IMR-90 (cell line): ENCODE data around the gene TEX22. TPM values are rescaled to one million over a fixed set of nuclear protein-coding genes. Genes with fewer than 3 reads are reported as not detected.

ENCODE experiments used
- ATAC-seq: fragments of 200-7000 bp; cut with Tn5 transposase; 2 replicates; pipeline ENCODE4 v1.9.1; 2020; ENCODE audit warnings: low read depth, mild to moderate bottlenecking, moderate library complexity
- BruUV-seq: library from RNA; stranded (reverse); fragments of 400-500 nt; replicated peaks from 2 replicates; lab custom pipeline; 2021; lab: Mats Ljungman, UMichigan
- CTCF ChIA-PET: fragments of 300-600 bp; formaldehyde crosslinking; extraction: SDS; loops from one replicate; lab custom pipeline; 2021; ENCODE audit warnings: antibody characterized with exemption; lab: Yijun Ruan, JAX
- POLR2A ChIA-PET: fragments of 300-600 bp; sonication (Branson Sonifier 250); formaldehyde crosslinking; loops from one replicate; lab custom pipeline; 2022; ENCODE audit warnings: antibody characterized with exemption; ENCODE audit not compliant: unreplicated experiment; lab: Charles Lee
- DNase-seq: peaks from one replicate; pipeline ENCODE4 v3.0.0; 2013
- H2AFZ ChIP-seq: replicated peaks from 2 replicates; pipeline ENCODE3; 2013; ENCODE audit warnings: low read length, mild to moderate bottlenecking; ENCODE audit not compliant: poor library complexity
- H2AK5ac ChIP-seq: 2 replicates; pipeline ENCODE4 v1.6.1; 2013; ENCODE audit warnings: low read depth, low read length, inconsistent platforms
- H2AK9ac ChIP-seq: replicated peaks from 2 replicates; pipeline ENCODE3; 2013; ENCODE audit warnings: mild to moderate bottlenecking, low read depth, low read length, moderate library complexity; ENCODE audit not compliant: poor library complexity
- H2BK120ac ChIP-seq: 2 replicates; pipeline ENCODE4 v1.6.1; 2013; ENCODE audit warnings: low read depth, low read length, inconsistent platforms
- H2BK15ac ChIP-seq: 3 replicates; pipeline ENCODE4 v1.6.1; 2013; ENCODE audit warnings: low read depth, low read length, inconsistent platforms
- H2BK20ac ChIP-seq: 2 replicates; pipeline ENCODE4 v1.6.1; 2013; ENCODE audit warnings: low read depth, mild to moderate bottlenecking, inconsistent platforms, low read length, moderate library complexity
- H2BK5ac ChIP-seq: 2 replicates; pipeline ENCODE4 v1.6.1; 2013; ENCODE audit warnings: mild to moderate bottlenecking, low read depth, low read length, inconsistent platforms; ENCODE audit not compliant: poor library complexity, severe bottlenecking
- H3K14ac ChIP-seq: replicated peaks from 2 replicates; pipeline ENCODE4 v1.6.1; 2013; ENCODE audit warnings: low read depth, low read length, inconsistent platforms
- H3K18ac ChIP-seq: 2 replicates; pipeline ENCODE4 v1.6.1; 2013; ENCODE audit warnings: low read depth, low read length, control low read depth
- H3K23ac ChIP-seq: 2 replicates; pipeline ENCODE4 v1.6.1; 2013; ENCODE audit warnings: low read depth, low read length, inconsistent platforms
- H3K27ac ChIP-seq: 2 replicates; pipeline ENCODE4 v1.5.1; 2013; ENCODE audit warnings: mild to moderate bottlenecking, control low read depth, low read length; ENCODE audit not compliant: insufficient read depth
- H3K27me3 ChIP-seq: 2 replicates; pipeline ENCODE4 v1.6.1; 2013; ENCODE audit warnings: low read length; ENCODE audit not compliant: control insufficient read depth, insufficient read depth
- H3K36me3 ChIP-seq: 2 replicates; pipeline ENCODE4 v1.6.1; 2013; ENCODE audit warnings: low read length, mixed read lengths; ENCODE audit not compliant: control insufficient read depth, insufficient read depth
- H3K4ac ChIP-seq: 2 replicates; pipeline ENCODE4 v1.6.1; 2013; ENCODE audit warnings: low read depth, low read length, inconsistent platforms
- H3K4me1 ChIP-seq: 2 replicates; pipeline ENCODE4 v1.6.1; 2013; ENCODE audit warnings: low read length, mixed read lengths; ENCODE audit not compliant: control insufficient read depth, insufficient read depth
- H3K4me2 ChIP-seq: 2 replicates; pipeline ENCODE4 v1.6.1; 2013; ENCODE audit warnings: low read depth, mild to moderate bottlenecking, control low read depth, low read length, moderate library complexity
- H3K4me3 ChIP-seq: 2 replicates; pipeline ENCODE4 v1.5.1; 2013; ENCODE audit warnings: low read depth, mild to moderate bottlenecking, control low read depth, low read length, moderate library complexity; ENCODE audit not compliant: insufficient read depth
- H3K56ac ChIP-seq: 2 replicates; pipeline ENCODE4 v1.6.1; 2013; ENCODE audit warnings: low read length, inconsistent platforms; ENCODE audit not compliant: insufficient read depth; ENCODE audit errors: extremely low read depth
- H3K79me1 ChIP-seq, 2 experiments: 2 replicates each; pipeline ENCODE4 v1.6.1; 2013; ENCODE audit warnings: low read length in 2 of 2, inconsistent platforms in 1 of 2, low read depth in 1 of 2
- H3K9ac ChIP-seq: 2 replicates; pipeline ENCODE4 v1.6.1; 2013; ENCODE audit warnings: low read depth, low read length, control low read depth
- H3K9me1 ChIP-seq: 2 replicates; pipeline ENCODE4 v1.6.1; 2013; ENCODE audit warnings: low read length, inconsistent platforms; ENCODE audit not compliant: insufficient read depth
- H3K9me3 ChIP-seq: 2 replicates; pipeline ENCODE4 v1.6.1; 2013; ENCODE audit warnings: low read length; ENCODE audit not compliant: control insufficient read depth, insufficient read depth
- H4K20me1 ChIP-seq: 2 replicates; pipeline ENCODE4 v1.6.1; 2013; ENCODE audit warnings: low read length, inconsistent platforms; ENCODE audit not compliant: insufficient read depth
- H4K5ac ChIP-seq: 2 replicates; pipeline ENCODE4 v1.6.1; 2013; ENCODE audit warnings: mild to moderate bottlenecking, low read depth, low read length, control low read depth
- H4K8ac ChIP-seq, 2 experiments: 2 replicates each; pipeline ENCODE4 v1.6.1; 2013; ENCODE audit warnings: low read depth in 2 of 2, low read length in 2 of 2, control low read depth in 1 of 2, inconsistent platforms in 1 of 2
- H4K91ac ChIP-seq: 2 replicates; pipeline ENCODE4 v1.6.1; 2013; ENCODE audit warnings: low read depth, low read length, inconsistent platforms; ENCODE audit not compliant: insufficient read depth
- CEBPB ChIP-seq: IDR thresholded peaks from 2 replicates; pipeline ENCODE4 v1.6.1; 2012; ENCODE audit warnings: low read depth, low read length, improper control_type of control experiment
- CHD1 ChIP-seq: IDR thresholded peaks from 2 replicates; pipeline ENCODE4 v1.6.1; 2012; ENCODE audit warnings: low read depth, low read length, improper control_type of control experiment
- FOS ChIP-seq: fragments of 150-350 bp; IDR thresholded peaks from 2 replicates; pipeline ENCODE4 v1.6.1; 2016; ENCODE audit warnings: low read depth, low read length
- MXI1 ChIP-seq: IDR thresholded peaks from 2 replicates; pipeline ENCODE4 v1.6.1; 2012; ENCODE audit warnings: low read depth, mild to moderate bottlenecking, low read length, moderate library complexity, borderline replicate concordance
- NFE2L2 ChIP-seq: fragments of 150-350 bp; IDR thresholded peaks from 2 replicates; pipeline ENCODE4 v1.6.1; 2016; ENCODE audit warnings: low read depth, mild to moderate bottlenecking, low read length
- POLR2A ChIP-seq: IDR thresholded peaks from 2 replicates; pipeline ENCODE4 v1.6.1; 2012; ENCODE audit warnings: mild to moderate bottlenecking, low read depth, low read length
- RAD21 ChIP-seq: IDR thresholded peaks from 2 replicates; pipeline ENCODE4 v1.6.1; 2012; ENCODE audit warnings: low read length, improper control_type of control experiment
- RFX5 ChIP-seq: IDR thresholded peaks from 2 replicates; pipeline ENCODE4 v1.8.0; 2012; ENCODE audit warnings: low read depth, mild to moderate bottlenecking, low read length, moderate library complexity
- SMC3 ChIP-seq: fragments of 150-350 bp; IDR thresholded peaks from 2 replicates; pipeline ENCODE4 v1.6.1; 2016; ENCODE audit warnings: low read depth, mild to moderate bottlenecking, antibody characterized with exemption, low read length, moderate library complexity
- WGBS, 2 experiments: methylation state at CpG; one replicate each; pipeline versions ENCODE4 v1.1.5 to v1.1.7; 2013; ENCODE audit warnings: missing lambda C conversion rate in 2 of 2; ENCODE audit not compliant: insufficient read length in 1 of 2; ENCODE audit errors: extremely low coverage in 2 of 2; 5-methylcytosine and 5-hydroxymethylcytosine counted together
- dilution Hi-C: fragments of 300-500 bp; cut with HindIII; formaldehyde crosslinking; loops from one replicate; pipeline ENCODE4 v1.14.3; 2018; ENCODE audit warnings: low sequenced_read_pairs; ENCODE audit not compliant: unreplicated experiment
- in situ Hi-C: fragments of 300-500 bp; cut with MboI; formaldehyde crosslinking; loops from 3 replicates; pipeline ENCODE4 v1.14.3; 2019; ENCODE audit warnings: low sequenced_read_pairs, inconsistent platforms, mixed read lengths
- intact Hi-C: fragments of 100-400 bp; cut with micrococcal nuclease; formaldehyde crosslinking; loops from 2 replicates; pipeline ENCODE4 v1.10.0; 2022
- polyA plus RNA-seq, 3 experiments: library from polyadenylated mRNA; depleted of rRNA; stranded (reverse); fragments of >200 nt; gene quantifications; 2 replicates each; pipeline ENCODE4 v1.2.3, GENCODE V29; 2012; ENCODE audit warnings: low replicate concordance in 1 of 3
- total RNA-seq: library from RNA; depleted of rRNA; stranded (reverse); fragments of >200 nt; gene quantifications from 2 replicates; pipeline ENCODE4 v1.2.3, GENCODE V29; 2012
- TF ChIP-seq, protein P1 (sequence below): fragments of 150-350 bp; IDR thresholded peaks from 2 replicates; pipeline ENCODE4 v1.6.1; 2017; ENCODE audit warnings: mild to moderate bottlenecking, antibody characterized with exemption, low read length, low read depth
- TF ChIP-seq, protein P2 (sequence below): conservative IDR thresholded peaks from 2 replicates; pipeline ENCODE4 v1.5.1; 2012; ENCODE audit warnings: mild to moderate bottlenecking, low read depth, low read length, improper control_type of control experiment

The TEX22 gene
- total and polyA plus RNA-seq, 2 of the 4 experiments (the other 2 are of a cell fraction) = 0.10 to 0.18 TPM

DNA sequence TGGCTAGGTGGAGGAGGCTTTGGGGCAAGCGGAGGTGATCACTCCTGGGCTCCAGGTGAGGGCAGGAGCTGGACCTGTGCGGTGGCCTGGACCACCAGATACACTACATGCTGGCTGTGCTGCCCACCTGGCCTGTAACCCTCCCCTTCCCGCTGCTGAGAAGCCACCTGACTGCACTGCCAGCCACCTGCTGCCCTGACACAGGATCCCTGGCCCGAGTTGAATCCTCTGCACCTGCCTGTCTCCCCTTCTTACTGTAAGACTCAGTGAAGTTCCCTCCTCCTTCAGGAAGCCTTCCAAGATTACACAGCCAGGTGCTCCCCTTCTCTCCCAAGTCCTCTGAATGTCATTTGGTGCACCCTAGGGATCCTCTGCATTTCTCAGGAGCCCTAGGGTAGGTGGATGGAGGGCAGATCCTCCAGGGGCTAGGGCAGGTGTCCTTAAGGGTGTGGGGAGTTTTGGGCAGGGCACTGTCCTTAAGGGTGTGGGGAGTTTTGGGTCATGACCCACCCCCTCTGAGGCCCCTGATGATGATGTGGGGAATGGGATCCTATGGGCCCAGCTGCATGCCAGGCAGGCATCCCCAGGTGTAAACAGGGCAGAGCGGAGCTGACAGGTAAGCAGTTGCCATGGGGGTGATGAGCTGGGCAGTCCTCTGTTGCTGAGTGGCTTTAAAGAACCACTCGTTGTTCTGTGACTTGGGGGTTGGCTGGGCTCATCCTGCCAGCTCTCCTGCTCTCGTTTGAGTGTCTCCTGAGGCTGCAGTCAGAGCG is 14.6 kb downstream of the TEX22 start (continued):
- TF ChIP-seq NFE2L2 (no peak), FOS (no peak)

DNA sequence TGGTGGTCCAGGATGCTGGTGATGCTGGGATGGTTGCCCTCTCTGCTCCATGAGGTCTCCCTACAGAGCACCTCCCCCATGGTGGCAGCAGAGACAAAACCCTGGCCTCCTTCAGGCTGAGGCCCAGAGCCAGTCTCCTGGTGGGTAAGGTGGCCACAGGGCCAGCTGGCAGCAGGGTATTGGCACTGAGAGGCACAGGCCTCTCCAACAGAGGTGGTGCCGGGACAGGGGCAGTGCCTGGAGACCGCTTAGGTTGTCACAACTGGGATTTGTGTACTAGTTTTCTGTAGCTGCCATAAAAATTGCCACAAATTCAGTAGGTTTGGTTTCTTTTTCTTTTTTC is 15.2 kb downstream of the TEX22 start:
- Histone ChIP-seq H4K5ac (no peak overlapping the region), H3K36me3 (no peaks in the 10 kb centered on the region), H3K27ac (no peak overlapping the region), H3K79me1 (peaks cover 0 to 2% of the 10 kb centered on the region in 2 experiments; a peak in 3 of 4 replicates), H3K27me3 (no peaks in the 10 kb centered on the region), H3K4me2 (no peak overlapping the region), H2AFZ (no peak overlapping the region), H4K91ac (no peak overlapping the region), H2BK15ac (no peak overlapping the region), H3K4ac (no peak overlapping the region), H4K8ac (no peak overlapping the region), H3K9ac (no peak overlapping the region), H3K23ac (no peak overlapping the region), H2BK120ac (no peak overlapping the region), H2AK9ac (peak overlapping the region; percentile 26), H3K4me3 (no peak overlapping the region), H2BK20ac (no peak overlapping the region), H2BK5ac (no peak overlapping the region), H3K9me3 (no peaks in the 10 kb centered on the region), H3K9me1 (peaks cover 3% of the 10 kb centered on the region; the same call in 1 of the 2 replicates), H2AK5ac (no peak overlapping the region), H3K14ac (no peak overlapping the region), H3K18ac (no peak overlapping the region), H3K4me1 (peaks cover 5% of the 10 kb centered on the region), H4K20me1 (no peaks in the 10 kb centered on the region; the same call in 1 of the 2 replicates), H3K56ac (no peak overlapping the region)
- ChIA-PET CTCF (no interaction called here), POLR2A (no interaction called here)
- dilution Hi-C loops = no loop called here
- ATAC-seq = no peak
- intact Hi-C loops = no loop called here
- WGBS, 2 experiments = no CpG with 5 or more reads among the region's 2 CpGs
- in situ Hi-C loops = no loop called here
- DNase-seq = no peak
- BruUV-seq = no TSS peak
- TF ChIP-seq, protein P1, sequence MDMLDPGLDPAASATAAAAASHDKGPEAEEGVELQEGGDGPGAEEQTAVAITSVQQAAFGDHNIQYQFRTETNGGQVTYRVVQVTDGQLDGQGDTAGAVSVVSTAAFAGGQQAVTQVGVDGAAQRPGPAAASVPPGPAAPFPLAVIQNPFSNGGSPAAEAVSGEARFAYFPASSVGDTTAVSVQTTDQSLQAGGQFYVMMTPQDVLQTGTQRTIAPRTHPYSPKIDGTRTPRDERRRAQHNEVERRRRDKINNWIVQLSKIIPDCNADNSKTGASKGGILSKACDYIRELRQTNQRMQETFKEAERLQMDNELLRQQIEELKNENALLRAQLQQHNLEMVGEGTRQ = no peak
- TF ChIP-seq MXI1 = no peak
- TF ChIP-seq SMC3 = no peak
- no peak for TF ChIP-seq FOS
- TF ChIP-seq RFX5 = no peak
- TF ChIP-seq, protein P2, sequence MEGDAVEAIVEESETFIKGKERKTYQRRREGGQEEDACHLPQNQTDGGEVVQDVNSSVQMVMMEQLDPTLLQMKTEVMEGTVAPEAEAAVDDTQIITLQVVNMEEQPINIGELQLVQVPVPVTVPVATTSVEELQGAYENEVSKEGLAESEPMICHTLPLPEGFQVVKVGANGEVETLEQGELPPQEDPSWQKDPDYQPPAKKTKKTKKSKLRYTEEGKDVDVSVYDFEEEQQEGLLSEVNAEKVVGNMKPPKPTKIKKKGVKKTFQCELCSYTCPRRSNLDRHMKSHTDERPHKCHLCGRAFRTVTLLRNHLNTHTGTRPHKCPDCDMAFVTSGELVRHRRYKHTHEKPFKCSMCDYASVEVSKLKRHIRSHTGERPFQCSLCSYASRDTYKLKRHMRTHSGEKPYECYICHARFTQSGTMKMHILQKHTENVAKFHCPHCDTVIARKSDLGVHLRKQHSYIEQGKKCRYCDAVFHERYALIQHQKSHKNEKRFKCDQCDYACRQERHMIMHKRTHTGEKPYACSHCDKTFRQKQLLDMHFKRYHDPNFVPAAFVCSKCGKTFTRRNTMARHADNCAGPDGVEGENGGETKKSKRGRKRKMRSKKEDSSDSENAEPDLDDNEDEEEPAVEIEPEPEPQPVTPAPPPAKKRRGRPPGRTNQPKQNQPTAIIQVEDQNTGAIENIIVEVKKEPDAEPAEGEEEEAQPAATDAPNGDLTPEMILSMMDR = no peak
- no peak for TF ChIP-seq CEBPB
- TF ChIP-seq RAD21 = no peak
- TF ChIP-seq CHD1 = no peak
- no peak for TF ChIP-seq POLR2A
